Mesenteric fat pad (tissue), 1 donor: ENCODE data around the gene TBC1D16. TPM values are rescaled to one million over a fixed set of nuclear protein-coding genes. Genes with fewer than 3 reads are reported as not detected.

Experiments used
- DNase-seq: peaks from one replicate; pipeline ENCODE4 v3.0.0-alpha.2; 2020; ENCODE audit warnings: low spot score
- total RNA-seq: library from RNA; stranded (reverse); fragmentation: NEBNext Ultra II Directional; extraction: Animal tissue kit (Norgen Biotek cat#: 25700); gene quantifications from one replicate; pipeline ENCODE4 v1.2.1, GENCODE V29; 2021
- donor health status: DM: yes; HTN: yes; CAD: no.

Gene TBC1D16
- total RNA-seq, 1 donor from 2014 or later: 111 TPM

- DNase-seq: no peak
Observed at GRCh38 chr17:79941088-79942010, 94.3 kb downstream of the TBC1D16 start.

- no peak for DNase-seq
Observed at GRCh38 chr17:79940459-79941087, 95.1 kb downstream of the TBC1D16 start.

GRCh38 chr17:79939755-79940458 is 95.8 kb downstream of the TBC1D16 start:
- no peak for DNase-seq

- no peak for DNase-seq
Observed at GRCh38 chr17:79939094-79939435, 96.6 kb downstream of the TBC1D16 start.

- no peak for DNase-seq
Observed at GRCh38 chr17:79938336-79939093, 97.2 kb downstream of the TBC1D16 start.

- no peak for DNase-seq
Observed at GRCh38 chr17:79937391-79938335, 98.0 kb downstream of the TBC1D16 start.

- DNase-seq: no peak
Observed at GRCh38 chr17:79936641-79937381, 98.9 kb downstream of the TBC1D16 start.

- no peak for DNase-seq
Observed at GRCh38 chr17:79936050-79936449, 99.6 kb downstream of the TBC1D16 start.

- DNase-seq: no peak
Observed at GRCh38 chr17:79935197-79935885, 100.3 kb downstream of the TBC1D16 start.

GRCh38 chr17:79934653-79934970 is 101.1 kb downstream of the TBC1D16 start:
- no peak for DNase-seq

- no peak for DNase-seq
Observed at GRCh38 chr17:79933863-79934652, 101.6 kb downstream of the TBC1D16 start.

GRCh38 chr17:79932451-79933306 is 103.0 kb downstream of the TBC1D16 start:
- DNase-seq: no peak

- no peak for DNase-seq
Observed at GRCh38 chr17:79931817-79932309, 103.8 kb downstream of the TBC1D16 start.

GRCh38 chr17:79930877-79931816 is 104.5 kb downstream of the TBC1D16 start:
- DNase-seq: no peak

- DNase-seq: no peak
Observed at GRCh38 chr17:79930062-79930876, 105.4 kb downstream of the TBC1D16 start.
